Erythroblast (primary cell): Measurements from ENCODE around the gene ZNF487.

Experiments used
- DNase-seq, 2 experiments: peaks; one replicate each; lab custom pipeline; 2025; lab: John Stamatoyannopoulos, UW
- GATA1 ChIP-seq: IDR thresholded peaks from 2 replicates; pipeline ENCODE4 v1.6.1; 2011; ENCODE audit warnings: low read depth, mild to moderate bottlenecking, control low read depth, low read length, moderate library complexity
- POLR2A ChIP-seq: IDR thresholded peaks from 2 replicates; pipeline ENCODE4 v1.6.1; 2011; ENCODE audit warnings: mild to moderate bottlenecking, low read length

ZNF487 gene

GRCh38 chr10:43398939-43399319 is 38.0 kb upstream of the ZNF487 start:
- TF ChIP-seq GATA1 = no peak
- no peak for TF ChIP-seq POLR2A
- no peak for DNase-seq

- DNase-seq = peak in 1 of 2 experiments; percentile 33
These were observed 37.3 kb upstream of the ZNF487 start for GRCh38 chr10:43399320-43400310.

DNA sequence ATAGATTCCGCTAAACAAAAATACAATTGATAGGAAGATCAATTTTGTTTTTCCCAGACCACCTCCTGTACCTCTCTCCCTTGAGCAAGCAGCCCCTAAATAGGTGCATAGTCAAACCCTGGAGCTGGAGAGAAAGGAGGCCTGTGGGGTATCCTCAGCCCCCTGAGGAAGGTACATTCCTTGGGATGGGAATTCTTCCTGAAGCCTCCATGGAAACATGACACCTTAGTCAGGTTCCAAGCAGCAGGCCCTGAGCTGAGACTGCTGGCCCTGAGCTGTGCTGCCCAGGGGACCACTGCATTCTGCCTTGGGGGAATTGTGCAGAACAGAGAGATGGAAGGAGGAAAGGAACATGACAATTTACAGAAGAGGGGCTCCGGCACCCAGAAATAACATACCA is 35.3 kb upstream of the ZNF487 start:
- no peak for TF ChIP-seq POLR2A
- no peak for TF ChIP-seq GATA1
- DNase-seq = no peak

More at GRCh38 chr10:43399320-43400310, 37.3 kb upstream of the ZNF487 start:
- TF ChIP-seq POLR2A (no peak), GATA1 (no peak)

- DNase-seq = no peak
These were observed 34.7 kb upstream of the ZNF487 start for GRCh38 chr10:43402176-43402575.

GRCh38 chr10:43402880-43403452 is 33.9 kb upstream of the ZNF487 start:
- TF ChIP-seq GATA1 (no peak), POLR2A (no peak)
- DNase-seq = no peak

More at GRCh38 chr10:43402176-43402575, 34.7 kb upstream of the ZNF487 start:
- TF ChIP-seq POLR2A = no peak
- TF ChIP-seq GATA1 = no peak

DNA sequence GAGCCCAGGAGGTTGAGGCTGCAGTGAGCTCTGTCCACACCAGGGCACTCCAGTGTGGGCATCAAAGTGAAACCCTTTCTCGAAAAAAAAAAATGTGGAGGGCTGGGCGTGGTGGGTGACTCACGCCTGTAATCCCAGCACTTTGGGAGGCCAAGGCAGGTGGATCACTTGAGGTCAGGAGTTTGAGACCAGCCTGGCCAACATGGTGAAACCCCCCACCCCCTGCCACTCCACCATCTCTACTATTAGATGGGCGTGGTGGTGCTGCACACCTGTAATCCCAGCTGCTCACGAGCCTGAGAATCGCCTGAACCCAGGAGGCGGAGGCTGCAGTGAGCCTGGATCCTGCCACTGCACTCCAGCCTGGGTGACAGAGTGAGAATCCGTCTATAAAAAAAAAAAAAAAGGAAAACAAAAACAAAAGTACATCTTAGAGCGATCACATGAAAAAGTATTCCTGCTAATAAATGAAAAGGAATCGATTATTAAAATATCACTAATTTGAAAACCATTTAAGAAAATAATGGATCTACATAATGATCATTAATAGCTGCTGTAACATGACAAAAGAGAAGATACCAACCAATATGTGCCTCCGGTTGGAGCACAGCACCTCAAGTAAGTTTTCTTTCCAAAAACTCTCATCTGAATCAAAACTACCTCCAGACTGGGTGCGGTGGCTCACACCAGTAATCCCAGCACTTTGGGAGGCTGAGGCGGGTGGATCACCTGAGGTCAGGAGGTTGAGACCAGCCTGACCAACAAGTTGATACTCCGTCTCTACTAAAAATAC is 32.8 kb upstream of the ZNF487 start:
- TF ChIP-seq POLR2A (no peak), GATA1 (no peak)
- peak in 1 of 2 experiments; percentile 65 for DNase-seq

GRCh38 chr10:43404704-43405084 is 32.2 kb upstream of the ZNF487 start:
- no peak for TF ChIP-seq POLR2A
- no peak for TF ChIP-seq GATA1
- no peak for DNase-seq

DNA sequence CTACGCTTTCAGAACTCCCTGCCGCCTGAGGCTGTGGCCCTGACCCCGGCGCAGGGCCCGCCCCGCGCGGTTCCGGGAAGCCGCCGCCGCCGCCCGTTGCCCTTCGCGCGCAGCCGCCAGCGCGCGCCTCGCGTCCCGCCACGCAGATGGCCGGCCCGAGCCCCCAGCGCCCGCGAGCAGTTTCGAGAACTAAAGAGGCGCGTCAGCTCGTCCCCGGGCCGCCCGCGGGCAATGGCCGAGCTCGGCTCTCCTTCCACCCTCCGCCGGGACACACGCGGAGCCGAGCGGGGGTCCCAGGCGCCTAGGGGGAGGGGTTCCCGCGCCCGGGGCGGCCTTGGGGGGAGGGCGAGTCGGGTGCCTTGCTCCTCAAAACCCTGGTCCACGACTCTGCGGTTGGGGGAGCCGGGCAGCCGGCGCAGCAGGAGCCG is 29.7 kb upstream of the ZNF487 start:
- TF ChIP-seq POLR2A (no peak), GATA1 (no peak)
- DNase-seq = peak; percentile 73 to 83

DNA sequence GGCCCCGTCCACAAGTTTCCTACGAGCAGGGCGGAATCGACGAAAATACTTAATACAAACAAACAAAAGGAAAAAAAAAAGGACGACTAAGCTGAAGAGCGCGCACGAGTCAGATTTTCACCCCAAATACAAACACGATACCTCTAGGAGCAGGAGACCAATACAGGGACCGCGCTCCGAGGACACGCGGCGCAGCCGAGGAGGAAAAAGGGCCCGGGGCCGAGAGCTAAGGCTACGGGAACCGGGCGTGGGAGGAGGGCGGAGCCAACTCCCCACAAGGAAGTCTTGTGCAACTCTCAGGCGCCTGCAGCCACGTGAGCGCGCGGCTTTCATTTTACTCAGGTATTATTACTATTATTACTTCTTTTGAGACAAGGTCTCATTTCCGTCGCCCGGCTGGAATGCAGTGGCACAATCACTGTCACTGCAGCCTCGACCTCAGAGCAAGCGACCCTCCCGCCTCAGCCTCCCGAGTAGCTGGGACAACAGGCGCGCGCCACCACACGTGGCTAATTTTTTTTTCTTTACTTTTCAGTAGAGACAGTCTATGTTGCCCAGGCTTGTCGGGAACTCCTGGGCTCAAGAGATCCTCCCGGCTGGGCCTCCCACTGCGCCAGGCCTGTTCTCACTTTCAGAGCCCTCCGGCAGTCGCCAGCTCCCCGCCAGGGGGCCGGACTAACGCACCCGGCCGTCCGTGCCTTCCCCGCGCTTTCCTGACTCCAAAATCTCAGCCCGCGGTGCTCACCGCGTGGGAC is 29.2 kb upstream of the ZNF487 start:
- DNase-seq = peak; percentile 92 to 94
- TF ChIP-seq POLR2A (peak; percentile 90), GATA1 (no peak)

DNA sequence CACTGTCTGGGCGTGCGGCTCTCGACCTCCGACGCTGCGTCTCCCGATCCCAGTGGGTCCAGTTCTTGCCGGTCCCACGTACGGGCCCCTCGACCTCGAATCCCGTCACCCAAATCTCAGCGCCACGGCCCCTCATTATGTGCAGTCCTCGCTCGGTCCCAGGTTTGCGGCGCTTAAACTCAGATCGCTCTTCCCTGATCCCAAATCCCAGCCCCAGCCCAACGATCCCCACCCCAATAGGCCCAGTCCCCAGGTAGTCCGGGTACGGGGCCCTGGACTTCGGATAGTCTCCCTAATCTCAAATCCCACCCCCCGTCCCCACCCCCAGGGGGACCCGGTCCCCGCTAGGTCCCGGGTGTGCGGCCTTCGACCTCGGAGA is 28.6 kb upstream of the ZNF487 start:
- no peak for DNase-seq
- no peak for TF ChIP-seq GATA1
- no peak for TF ChIP-seq POLR2A

- TF ChIP-seq GATA1 = no peak
- TF ChIP-seq POLR2A = peak; percentile 91
- DNase-seq = peak; percentile 97
These were observed 28.1 kb upstream of the ZNF487 start, which contains the start of gene HNRNPF for GRCh38 chr10:43408710-43409384. TSS of gene HNRNPF (minus strand) at chr10:43409186. CDS start at chr10:43387884, 21,302 bp downstream.
